Ovary (tissue), 9 donors: ENCODE results near the gene HEXIM1. TPM values are rescaled to one million over a fixed set of nuclear protein-coding genes. Genes with fewer than 3 reads are reported as not detected.

Experiments
- DNase-seq, 5 donors: peaks; one replicate each; pipeline ENCODE4 v3.0.0-alpha.2; 2019 to 2020
- H3K27ac ChIP-seq, 2 donors: fragments of 200-600 bp; one replicate each; pipeline versions ENCODE4 v1.5.1 to v1.8.0; 2019 to 2022
- H3K27me3 ChIP-seq: fragments of 200-600 bp; one replicate; pipeline ENCODE4 v1.8.0; 2022
- H3K36me3 ChIP-seq: fragments of 200-600 bp; sonication (generic); one replicate; pipeline ENCODE4 v1.5.1; 2019
- H3K4me1 ChIP-seq: one replicate; pipeline ENCODE4 v1.8.1; 2013; ENCODE audit warnings: mild to moderate bottlenecking, moderate library complexity; ENCODE audit not compliant: insufficient read depth
- H3K4me3 ChIP-seq: fragments of 200-600 bp; sonication (generic); one replicate; pipeline ENCODE4 v1.5.1; 2017
- H3K9me3 ChIP-seq, 2 donors: fragments of 200-600 bp in 1 of 2; sonication (generic) in 1 of 2; one replicate each; pipeline versions ENCODE4 v1.5.1 to v1.8.1; 2013 to 2019; ENCODE audit warnings: mild to moderate bottlenecking in 1 of 2, moderate library complexity in 1 of 2
- EP300 ChIP-seq: sonication (generic); formaldehyde crosslinking; IDR thresholded peaks from one replicate; pipeline ENCODE4 v1.6.1; 2017; ENCODE audit warnings: antibody characterized with exemption
- POLR2A ChIP-seq: fragments of 450-650 bp; IDR thresholded peaks from one replicate; pipeline ENCODE4 v1.6.1; 2017; ENCODE audit warnings: antibody characterized with exemption, mild to moderate bottlenecking, moderate library complexity
- WGBS, 3 donors: extraction: QIAGEN DNeasy Blood & Tissue Kit in 1 of 3; methylation state at CpG; one replicate each; pipeline versions ENCODE4 v1.1.5 to v1.1.7; 2013 to 2017; 5-methylcytosine and 5-hydroxymethylcytosine counted together
- intact Hi-C, 4 donors: fragments of 100-400 bp; cut with DNase I; formaldehyde crosslinking; loops; one replicate each; pipeline versions ENCODE4 v1.11.0 to v1.15.1; 2022 to 2023
- microRNA-seq, 3 donors: library from miRNA; unstranded; fragments of <30 nt; microRNA quantifications; one replicate each; pipeline versions ENCODE4 to v1.2.0, GENCODE V29; 2019 to 2020
- polyA plus RNA-seq, 2 donors: library from polyadenylated mRNA; stranded (reverse); fragments of 200-250 nt in 1 of 2; fragments of 350-450 nt in 1 of 2; fragmentation: Illumina TruSeq in 1 of 2; extraction: RNeasy Lipid Tissue Mini Kit (QIAGEN cat#74804) in 1 of 2; gene quantifications; one replicate each; pipeline ENCODE4 v1.2.3, GENCODE V29; 2013 to 2014
- small RNA-seq: library from RNA; depleted of rRNA; stranded (forward); fragments of <200 nt; gene quantifications from one replicate; pipeline ENCODE3, GENCODE V24; 2016
- total RNA-seq, 7 donors: library from RNA; depleted of rRNA in 2 of 7; stranded (reverse); fragments of >200 nt in 2 of 7; fragmentation: NEBNext Ultra II Directional in 3 of 7; extraction: Animal tissue kit (Norgen Biotek cat#: 25700) in 3 of 7; gene quantifications; one replicate each; pipeline versions ENCODE4 v1.1.0 to v1.2.4, GENCODE V29; 2016 to 2023
- TF ChIP-seq, protein P1 (sequence below), 3 donors: fragments of 450-650 bp in 2 of 3; fragments of 200-600 bp in 1 of 3; IDR thresholded peaks; one replicate each; pipeline versions ENCODE4 v1.5.1 to v1.8.0; 2016 to 2022; ENCODE audit warnings: antibody characterized with exemption in 3 of 3, mild to moderate bottlenecking in 1 of 3
- donor health status: DM: no; HTN: no; CAD: no; lungs with moderate emphysema.
- donor health status: DM: no; HTN: no; CAD: no.
- donor health status: Bipolar disorder and iron deficiency.
- donor health status: DM: yes; HTN: yes; CAD: no.
- donor health status: DM: no; HTN: no; CAD: no.
- donor health status: DM: yes; HTN: yes; CAD: no.

HEXIM1 gene
- total and polyA plus RNA-seq, 9 donors = 14.4 to 37.8 (median 26.9) TPM

DNA sequence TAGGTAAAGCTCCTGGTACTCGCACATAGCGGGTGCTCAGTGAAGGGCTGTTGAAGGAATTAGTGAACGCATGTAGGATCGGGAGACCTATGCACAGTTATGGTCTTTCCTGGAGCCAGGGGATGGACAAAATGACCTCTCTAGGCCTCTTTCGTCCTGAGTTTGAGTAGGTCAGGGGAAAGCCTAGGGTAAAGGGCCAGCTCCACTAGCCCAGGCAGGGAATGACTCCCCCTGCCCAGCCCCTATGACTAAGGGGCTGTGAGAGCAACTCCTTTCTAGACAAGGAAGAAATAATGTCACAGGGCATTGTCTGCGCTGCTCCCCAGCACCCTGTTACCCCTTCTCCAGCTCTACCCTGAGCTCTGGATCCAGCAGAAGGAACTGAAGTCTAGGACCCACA, 48.8 kb downstream of the HEXIM1 start:
- Histone ChIP-seq H3K9me3 (no peaks in the 10 kb centered on the region), H3K27ac (no peak overlapping the region), H3K36me3 (no peaks in the 10 kb centered on the region), H3K27me3 (no peaks in the 10 kb centered on the region), H3K4me1 (peaks cover 4% of the 10 kb centered on the region), H3K4me3 (no peak overlapping the region)
- intact Hi-C loops = loop anchor here in 3 of 4 donors (1.0 to 5.0 kb wide), 3 partner anchors 60 to 275 kb away; partner anchors contain the start of gene ACBD4 (in 3 of the 3)
- TF ChIP-seq, protein P1, sequence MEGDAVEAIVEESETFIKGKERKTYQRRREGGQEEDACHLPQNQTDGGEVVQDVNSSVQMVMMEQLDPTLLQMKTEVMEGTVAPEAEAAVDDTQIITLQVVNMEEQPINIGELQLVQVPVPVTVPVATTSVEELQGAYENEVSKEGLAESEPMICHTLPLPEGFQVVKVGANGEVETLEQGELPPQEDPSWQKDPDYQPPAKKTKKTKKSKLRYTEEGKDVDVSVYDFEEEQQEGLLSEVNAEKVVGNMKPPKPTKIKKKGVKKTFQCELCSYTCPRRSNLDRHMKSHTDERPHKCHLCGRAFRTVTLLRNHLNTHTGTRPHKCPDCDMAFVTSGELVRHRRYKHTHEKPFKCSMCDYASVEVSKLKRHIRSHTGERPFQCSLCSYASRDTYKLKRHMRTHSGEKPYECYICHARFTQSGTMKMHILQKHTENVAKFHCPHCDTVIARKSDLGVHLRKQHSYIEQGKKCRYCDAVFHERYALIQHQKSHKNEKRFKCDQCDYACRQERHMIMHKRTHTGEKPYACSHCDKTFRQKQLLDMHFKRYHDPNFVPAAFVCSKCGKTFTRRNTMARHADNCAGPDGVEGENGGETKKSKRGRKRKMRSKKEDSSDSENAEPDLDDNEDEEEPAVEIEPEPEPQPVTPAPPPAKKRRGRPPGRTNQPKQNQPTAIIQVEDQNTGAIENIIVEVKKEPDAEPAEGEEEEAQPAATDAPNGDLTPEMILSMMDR (IDR thresholded peaks at IDR 0.05) = no peak
- TF ChIP-seq POLR2A = no peak
- TF ChIP-seq EP300 = no peak
- DNase-seq = no peak
- 72 to 82% (median 80%) methylated on average over 6 of the region's 6 CpGs for WGBS, 3 donors

DNA sequence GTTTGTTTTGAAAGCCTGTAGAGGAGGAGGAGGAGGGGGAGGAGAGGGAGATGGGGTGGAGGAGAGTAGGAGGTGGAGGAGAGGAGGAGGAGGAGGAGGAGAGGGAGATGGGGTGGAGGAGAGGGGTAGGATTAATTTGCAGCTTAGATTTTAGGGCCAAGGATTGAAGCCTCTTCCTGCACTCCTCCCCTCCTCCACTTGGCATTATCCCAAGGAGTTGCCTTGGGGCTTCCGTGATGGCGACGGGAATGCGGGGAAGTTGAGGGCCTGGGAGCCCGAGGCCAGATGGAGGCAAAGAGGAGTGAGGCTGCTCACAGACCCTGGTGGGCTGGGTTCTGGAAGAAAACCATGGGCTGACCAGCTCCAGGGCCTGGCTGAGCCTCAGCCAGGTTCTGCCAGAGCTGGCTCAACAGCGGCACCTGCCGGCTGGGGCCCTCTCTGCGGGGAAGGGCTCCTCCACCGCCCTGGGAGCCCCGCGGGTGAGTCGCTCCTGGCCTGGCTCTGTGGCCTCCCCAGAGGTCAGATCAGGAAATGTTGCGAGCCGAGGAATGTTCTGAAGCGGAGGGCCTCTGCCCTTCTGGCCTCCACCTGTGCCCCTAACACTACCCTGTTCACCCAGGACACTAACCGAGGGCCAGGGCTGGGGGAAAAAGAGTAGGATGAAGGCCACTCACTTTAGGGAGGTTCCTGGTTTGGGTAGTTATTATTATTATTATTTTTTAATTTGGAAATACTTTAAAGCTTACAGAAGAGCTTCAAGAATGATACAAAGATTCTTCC, 49.5 kb downstream of the HEXIM1 start:
- no peak overlapping the region for H3K27ac ChIP-seq
- H3K4me3 ChIP-seq = no peak overlapping the region
- 2 to 3% (median 2%) methylated on average over 16 of the region's 16 CpGs for WGBS, 3 donors
- H3K36me3 ChIP-seq = no peaks in the 10 kb centered on the region
- TF ChIP-seq EP300 = no peak
- no peak for TF ChIP-seq POLR2A
- TF ChIP-seq, protein P1 (IDR thresholded peaks at IDR 0.05) = peak; percentile 94 to 98 (median 96)
- DNase-seq = peak; percentile 85 to 93 (median 91)
- H3K9me3 ChIP-seq = no peaks in the 10 kb centered on the region
- intact Hi-C loops = loop anchor here (1.0 to 5.0 kb wide), 4 partner anchors 60 to 275 kb away; partner anchors contain the start of gene ACBD4 (in 3 of the 4)
- H3K4me1 ChIP-seq = peaks cover 4% of the 10 kb centered on the region
- no peaks in the 10 kb centered on the region for H3K27me3 ChIP-seq

DNA sequence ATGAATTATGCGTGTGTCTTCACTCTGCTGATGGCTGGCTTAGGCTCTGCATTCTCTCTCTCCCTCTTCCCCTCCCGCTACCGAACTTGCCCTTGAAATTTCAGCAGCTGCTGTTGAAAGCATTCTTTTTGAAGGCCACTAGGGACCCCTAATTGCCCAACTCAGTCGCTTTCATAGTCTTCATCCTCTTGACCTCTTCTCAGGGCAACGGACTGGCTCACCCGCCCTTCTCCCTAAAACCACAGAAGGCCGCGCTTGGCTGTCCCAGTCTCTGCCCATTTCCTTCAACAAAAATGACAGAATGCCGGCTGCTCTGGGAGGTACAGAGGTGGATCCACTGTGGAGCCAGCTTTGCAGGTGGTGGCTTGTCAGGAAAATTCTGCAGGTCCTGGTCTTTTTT, 52.4 kb downstream of the HEXIM1 start:
- TF ChIP-seq POLR2A (no peak), EP300 (no peak)
- TF ChIP-seq, protein P1 (IDR thresholded peaks at IDR 0.05) = no peak

DNA sequence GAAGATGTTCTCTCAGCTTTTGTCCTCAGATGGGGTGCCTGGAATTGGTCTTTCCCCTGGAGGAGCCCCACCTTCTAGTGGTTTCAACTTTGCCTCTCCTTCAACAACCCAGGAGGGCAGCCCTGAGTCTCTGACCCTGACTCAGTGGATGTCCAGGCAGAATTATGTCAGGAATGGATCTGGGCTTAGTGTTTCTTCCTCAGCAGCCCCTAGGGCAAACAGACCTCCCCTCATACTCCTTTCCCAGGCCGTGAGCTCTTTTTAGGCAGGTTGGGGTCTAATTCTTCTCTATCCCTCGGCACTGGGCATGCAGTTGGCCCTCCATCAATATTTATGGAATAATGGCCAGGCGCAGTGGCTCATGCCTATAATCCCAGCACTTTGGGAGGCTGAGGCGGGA, 53.2 kb downstream of the HEXIM1 start:
- Histone ChIP-seq H3K9me3 (no peaks in the 10 kb centered on the region), H3K36me3 (no peaks in the 10 kb centered on the region), H3K4me3 (no peak overlapping the region), H3K4me1 (peaks cover 4% of the 10 kb centered on the region), H3K27me3 (no peaks in the 10 kb centered on the region), H3K27ac (no peak overlapping the region)
- WGBS, 3 donors = 84 to 97% (median 95%) methylated on average over 4 of the region's 4 CpGs
- TF ChIP-seq EP300 (no peak), POLR2A (no peak)
- TF ChIP-seq, protein P1 (IDR thresholded peaks at IDR 0.05) = no peak
- DNase-seq = no peak
- intact Hi-C loops = loop anchor here in 1 of 4 donors (10.0 kb wide), 1 partner anchor 287 kb away; the partner anchor contains the start of gene GFAP

More for the DNA sequence above, 52.4 kb downstream of the HEXIM1 start:
- Histone ChIP-seq H3K27me3 (no peaks in the 10 kb centered on the region), H3K27ac (no peak overlapping the region), H3K36me3 (no peaks in the 10 kb centered on the region), H3K9me3 (no peaks in the 10 kb centered on the region), H3K4me3 (no peak overlapping the region), H3K4me1 (peaks cover 4% of the 10 kb centered on the region)
- intact Hi-C loops = loop anchor here in 1 of 4 donors (10.0 kb wide), 1 partner anchor 286 kb away; the partner anchor contains the start of gene GFAP
- 19 to 33% (median 19%) methylated on average over 9 of the region's 9 CpGs for WGBS, 3 donors
- peak in 1 of 5 donors; percentile 44 for DNase-seq

Small RNAs within 50 kb of the gene (microRNA-seq; reads per million reads assigned to microRNA genes)
- 0 to 0.16 (median 0) reads per million in 3 donors for gene MIR6784

Small RNAs within 50 kb of the gene (small RNA-seq; reads per million reads assigned to genes)
- not detected for gene MIR6784

Other genes with a start within 250 kb of the HEXIM1 start
- gene EFTUD2, start 249.0 kb upstream of the HEXIM1 start, total RNA-seq = 10 to 100 TPM; 28.4 to 78.7 (median 62.5) TPM
- 100 to 1,000 TPM in 1 of 2 donors, 10 to 100 TPM in 1; 22.2 to 111 TPM for gene EFTUD2, start 249.0 kb upstream of the HEXIM1 start, polyA plus RNA-seq
- gene GFAP, start 233.0 kb upstream of the HEXIM1 start, total RNA-seq = 1 to 10 TPM in 2 of 7 donors, under 1 TPM in 4, not detected in 1; 0.08 to 1.8 (median 0.49) TPM
- gene GFAP, start 233.0 kb upstream of the HEXIM1 start, polyA plus RNA-seq = under 1 TPM; 0.27 to 0.97 TPM
- under 1 TPM in 4 of 7 donors, not detected in 3; 0.10 to 0.79 (median 0.20) TPM for gene KIF18B, start 200.7 kb upstream of the HEXIM1 start, total RNA-seq
- under 1 TPM; 0.13 to 0.19 TPM for gene KIF18B, start 200.7 kb upstream of the HEXIM1 start, polyA plus RNA-seq
- gene C1QL1, start 180.2 kb upstream of the HEXIM1 start, total RNA-seq = 1 to 10 TPM in 3 of 7 donors, under 1 TPM in 2, not detected in 2; 0.20 to 6.0 (median 1.1) TPM
- gene C1QL1, start 180.2 kb upstream of the HEXIM1 start, polyA plus RNA-seq = under 1 TPM in 1 of 2 donors, not detected in 1; 0.64 TPM
- 10 to 100 TPM; 30.9 to 62.3 (median 48.0) TPM for gene DCAKD, start 96.8 kb upstream of the HEXIM1 start, total RNA-seq
- gene DCAKD, start 96.8 kb upstream of the HEXIM1 start, polyA plus RNA-seq = 10 to 100 TPM; 19.8 to 27.0 TPM
- gene NMT1, start 87.2 kb upstream of the HEXIM1 start, total RNA-seq = 10 to 100 TPM; 25.5 to 91.4 (median 79.3) TPM
- gene NMT1, start 87.2 kb upstream of the HEXIM1 start, polyA plus RNA-seq = 10 to 100 TPM; 23.0 to 66.5 TPM
- gene PLCD3, start 16.0 kb upstream of the HEXIM1 start, total RNA-seq = 100 to 1,000 TPM in 2 of 7 donors, 10 to 100 TPM in 5; 33.0 to 166 (median 84.9) TPM
- 10 to 100 TPM; 12.1 to 59.3 TPM for gene PLCD3, start 16.0 kb upstream of the HEXIM1 start, polyA plus RNA-seq
- 10 to 100 TPM; 12.4 to 24.0 (median 18.5) TPM for gene ACBD4, start 12.8 kb upstream of the HEXIM1 start, total RNA-seq
- 10 to 100 TPM; 11.0 to 24.5 TPM for gene ACBD4, start 12.8 kb upstream of the HEXIM1 start, polyA plus RNA-seq
- gene HEXIM2, start 13.4 kb downstream of the HEXIM1 start, total RNA-seq = 1 to 10 TPM; 3.4 to 9.1 (median 5.5) TPM
- 1 to 10 TPM; 1.7 to 8.9 TPM for gene HEXIM2, start 13.4 kb downstream of the HEXIM1 start, polyA plus RNA-seq
- 10 to 100 TPM in 2 of 7 donors, 1 to 10 TPM in 5; 3.7 to 24.0 (median 6.1) TPM for gene FMNL1, start 73.4 kb downstream of the HEXIM1 start, total RNA-seq
- gene FMNL1, start 73.4 kb downstream of the HEXIM1 start, polyA plus RNA-seq = 1 to 10 TPM; 2.1 to 7.1 TPM
- gene SPATA32, start 113.6 kb downstream of the HEXIM1 start, total RNA-seq = under 1 TPM in 1 of 7 donors, not detected in 6; 0.12 TPM
- not detected for gene SPATA32, start 113.6 kb downstream of the HEXIM1 start, polyA plus RNA-seq
- gene MAP3K14, start 168.5 kb downstream of the HEXIM1 start, total RNA-seq = 10 to 100 TPM in 6 of 7 donors, 1 to 10 TPM in 1; 4.1 to 19.8 (median 13.0) TPM
- 1 to 10 TPM; 2.4 to 7.0 TPM for gene MAP3K14, start 168.5 kb downstream of the HEXIM1 start, polyA plus RNA-seq